Left ventricle myocardium superior (tissue), 1 donor: ENCODE data around the gene SKI. TPM values are rescaled to one million over a fixed set of nuclear protein-coding genes. Genes with fewer than 3 reads are reported as not detected.
"Not testable (repeated sequence)": the region's sequence is repeated elsewhere in the genome, so short reads cannot be mapped to it uniquely, and the experiment has no call there.

Experiments
- ATAC-seq: fragments of 200-7000 bp; cut with Tn5 transposase; one replicate; pipeline ENCODE4 v1.9.1; 2020; ENCODE audit warnings: mild to moderate bottlenecking, moderate library complexity
- DNase-seq: peaks from one replicate; pipeline ENCODE4 v3.0.0-alpha.2; 2020
- intact Hi-C: fragments of 100-400 bp; cut with micrococcal nuclease; formaldehyde crosslinking; loops from one replicate; pipeline ENCODE4 v1.11.0; 2022
- total RNA-seq: library from RNA; stranded (reverse); fragmentation: NEBNext Ultra II Directional; extraction: Animal tissue kit (Norgen Biotek cat#: 25700); gene quantifications from one replicate; pipeline ENCODE4 v1.2.1, GENCODE V29; 2021
- donor health status: DM: no; HTN: yes; CAD: no; lungs with severe emphysema.

Gene SKI
- total RNA-seq, 1 donor from 2014 or later = 35.3 TPM

- DNase-seq = peak; percentile 30
- intact Hi-C loops = no loop called here
- ATAC-seq = no peak
Observed at GRCh38 chr1:2253797-2254480, 25.8 kb downstream of the SKI start.

GRCh38 chr1:2255047-2255419, 26.9 kb downstream of the SKI start:
- ATAC-seq (no peak), DNase-seq (no peak)
- intact Hi-C loops = no loop called here

- peak; percentile 5 for ATAC-seq
- DNase-seq = no peak
- intact Hi-C loops = no loop called here
Observed at GRCh38 chr1:2255420-2256369, 27.6 kb downstream of the SKI start.

GRCh38 chr1:2256435-2257244, 28.5 kb downstream of the SKI start:
- intact Hi-C loops = no loop called here
- DNase-seq (peak; percentile 28), ATAC-seq (no peak)

GRCh38 chr1:2257245-2257627, 29.1 kb downstream of the SKI start:
- ATAC-seq = peak; percentile 52
- DNase-seq = peak; percentile 79
- intact Hi-C loops = no loop called here

GRCh38 chr1:2258122-2258681, 30.1 kb downstream of the SKI start:
- ATAC-seq = no peak
- intact Hi-C loops = no loop called here
- DNase-seq = no peak

- no peak for DNase-seq
- no peak for ATAC-seq
- intact Hi-C loops = no loop called here
Observed at GRCh38 chr1:2258996-2259395, 30.9 kb downstream of the SKI start.

- peak; percentile 40 for DNase-seq
- ATAC-seq = no peak
- intact Hi-C loops = no loop called here
Observed at GRCh38 chr1:2259668-2260402, 31.7 kb downstream of the SKI start.

GRCh38 chr1:2260470-2260869, 32.4 kb downstream of the SKI start:
- ATAC-seq, intact Hi-C loops, DNase-seq: not testable (repeated sequence)

GRCh38 chr1:2260917-2261316, 32.8 kb downstream of the SKI start:
- intact Hi-C loops = no loop called here
- no peak for ATAC-seq

GRCh38 chr1:2261476-2262395, 33.6 kb downstream of the SKI start:
- intact Hi-C loops, ATAC-seq, DNase-seq: not testable (repeated sequence)

More at GRCh38 chr1:2260917-2261316, 32.8 kb downstream of the SKI start:
- no peak for DNase-seq

GRCh38 chr1:2266301-2266975, 38.3 kb downstream of the SKI start:
- no peak for ATAC-seq
- intact Hi-C loops = no loop called here
- DNase-seq = no peak

GRCh38 chr1:2267051-2267830, 39.1 kb downstream of the SKI start:
- peak; percentile 52 for DNase-seq
- intact Hi-C loops = no loop called here
- ATAC-seq = peak; percentile 27

- DNase-seq (no peak), ATAC-seq (no peak)
- intact Hi-C loops = no loop called here
Observed at GRCh38 chr1:2267862-2268261, 39.7 kb downstream of the SKI start.

- ATAC-seq (no peak), DNase-seq (no peak)
- intact Hi-C loops = no loop called here
Observed at GRCh38 chr1:2268285-2269056, 40.4 kb downstream of the SKI start.
